Measurements from ENCODE around the gene ACY1. TPM values are rescaled to one million over a fixed set of nuclear protein-coding genes. Genes with fewer than 3 reads are reported as not detected.

The ACY1 gene
- total RNA-seq, 1 donor from 2014 or later = 24.5 TPM

DNA sequence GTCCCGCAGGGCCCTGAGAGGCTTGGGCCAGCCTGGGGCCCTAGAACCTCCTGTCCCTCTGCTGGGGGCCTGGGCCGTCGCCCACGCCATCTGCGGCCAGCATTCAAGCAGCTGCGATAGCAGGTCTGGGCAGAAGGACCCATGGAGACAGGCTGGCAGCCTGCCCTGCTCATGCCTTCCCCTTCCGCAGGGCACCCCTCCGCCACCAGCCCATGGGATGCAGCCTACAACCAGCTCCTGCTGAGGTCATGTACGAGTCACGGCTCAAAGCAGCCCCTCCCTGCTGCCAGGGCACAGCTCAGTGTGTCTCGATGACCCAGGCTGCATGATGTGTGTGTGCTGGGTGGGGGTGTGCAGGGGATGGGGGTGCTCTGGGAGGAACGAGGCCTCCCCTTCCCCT lies 45.2 kb downstream of the ACY1 start:
- peaks cover 25% of the 10 kb centered on the region for H3K4me1 Mint-ChIP-seq (ENCODE audit: low read depth)
- no peak overlapping the region for H3K4me3 Mint-ChIP-seq (ENCODE audit: unreplicated experiment)
- no peak overlapping the region for H3K27ac Mint-ChIP-seq (ENCODE audit: unreplicated experiment)
- H3K9me3 Mint-ChIP-seq (ENCODE audit: low read depth) = no peaks in the 10 kb centered on the region
- TF ChIP-seq, protein P1, sequence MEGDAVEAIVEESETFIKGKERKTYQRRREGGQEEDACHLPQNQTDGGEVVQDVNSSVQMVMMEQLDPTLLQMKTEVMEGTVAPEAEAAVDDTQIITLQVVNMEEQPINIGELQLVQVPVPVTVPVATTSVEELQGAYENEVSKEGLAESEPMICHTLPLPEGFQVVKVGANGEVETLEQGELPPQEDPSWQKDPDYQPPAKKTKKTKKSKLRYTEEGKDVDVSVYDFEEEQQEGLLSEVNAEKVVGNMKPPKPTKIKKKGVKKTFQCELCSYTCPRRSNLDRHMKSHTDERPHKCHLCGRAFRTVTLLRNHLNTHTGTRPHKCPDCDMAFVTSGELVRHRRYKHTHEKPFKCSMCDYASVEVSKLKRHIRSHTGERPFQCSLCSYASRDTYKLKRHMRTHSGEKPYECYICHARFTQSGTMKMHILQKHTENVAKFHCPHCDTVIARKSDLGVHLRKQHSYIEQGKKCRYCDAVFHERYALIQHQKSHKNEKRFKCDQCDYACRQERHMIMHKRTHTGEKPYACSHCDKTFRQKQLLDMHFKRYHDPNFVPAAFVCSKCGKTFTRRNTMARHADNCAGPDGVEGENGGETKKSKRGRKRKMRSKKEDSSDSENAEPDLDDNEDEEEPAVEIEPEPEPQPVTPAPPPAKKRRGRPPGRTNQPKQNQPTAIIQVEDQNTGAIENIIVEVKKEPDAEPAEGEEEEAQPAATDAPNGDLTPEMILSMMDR (IDR thresholded peaks at IDR 0.05) = no peak
- no peak for DNase-seq (ENCODE audit: low spot score)
- no peaks in the 10 kb centered on the region for H3K36me3 Mint-ChIP-seq (ENCODE audit: low read depth)
- H3K27me3 Mint-ChIP-seq (ENCODE audit: low read depth) = no peaks in the 10 kb centered on the region

DNA sequence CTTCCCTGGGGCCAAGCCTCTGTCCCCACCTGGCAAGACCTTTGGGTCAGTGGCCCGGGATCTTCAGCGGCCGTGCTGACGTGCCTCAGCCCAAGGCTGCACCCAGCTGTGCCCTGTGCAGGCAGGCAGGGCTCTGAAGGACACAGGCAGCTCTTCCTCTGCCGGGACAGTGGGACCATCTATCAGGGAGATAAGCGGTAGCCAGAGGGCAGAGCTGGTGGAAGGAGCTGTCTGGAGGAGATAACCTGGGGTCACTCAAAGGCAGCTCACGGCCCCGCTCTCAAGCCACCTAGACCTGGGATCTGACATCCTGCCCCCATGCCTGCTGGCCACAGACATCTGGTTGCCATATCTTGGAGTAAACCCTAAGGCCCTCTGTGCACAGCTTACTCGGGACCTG lies 45.7 kb downstream of the ACY1 start:
- DNase-seq (ENCODE audit: low spot score) = no peak
- H3K36me3 Mint-ChIP-seq (ENCODE audit: low read depth) = no peaks in the 10 kb centered on the region
- H3K27me3 Mint-ChIP-seq (ENCODE audit: low read depth) = no peaks in the 10 kb centered on the region
- H3K4me1 Mint-ChIP-seq (ENCODE audit: low read depth) = peaks cover 20% of the 10 kb centered on the region
- no peak overlapping the region for H3K27ac Mint-ChIP-seq (ENCODE audit: unreplicated experiment)
- H3K4me3 Mint-ChIP-seq (ENCODE audit: unreplicated experiment) = no peak overlapping the region
- TF ChIP-seq, protein P1 (IDR thresholded peaks at IDR 0.05) = no peak
- H3K9me3 Mint-ChIP-seq (ENCODE audit: low read depth) = no peaks in the 10 kb centered on the region

DNA sequence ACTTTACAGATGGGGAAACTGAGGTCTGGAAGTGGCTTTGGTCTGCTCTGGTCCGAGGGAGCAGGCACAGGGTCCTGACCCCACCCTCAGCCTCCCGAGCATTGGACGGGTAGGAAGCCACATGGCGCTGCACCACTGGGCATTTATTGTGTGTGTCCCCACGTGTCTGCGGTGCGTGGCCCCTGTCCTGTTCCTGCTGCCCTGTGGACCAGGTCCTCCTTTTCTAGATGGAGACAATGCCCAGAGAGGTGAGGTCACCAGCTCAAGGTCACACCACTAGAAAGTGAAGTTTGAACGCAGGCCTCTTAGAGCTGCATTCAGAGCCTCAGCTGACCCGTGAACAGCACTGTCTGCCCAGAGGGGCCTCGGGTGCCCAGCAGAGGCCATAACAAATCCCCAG lies 46.2 kb downstream of the ACY1 start:
- no peak for DNase-seq (ENCODE audit: low spot score)
- Mint-ChIP-seq H3K27ac (ENCODE audit: unreplicated experiment) (no peak overlapping the region), H3K4me3 (ENCODE audit: unreplicated experiment) (no peak overlapping the region), H3K36me3 (ENCODE audit: low read depth) (no peaks in the 10 kb centered on the region), H3K4me1 (ENCODE audit: low read depth) (peaks cover 15% of the 10 kb centered on the region), H3K9me3 (ENCODE audit: low read depth) (no peaks in the 10 kb centered on the region), H3K27me3 (ENCODE audit: low read depth) (no peaks in the 10 kb centered on the region)
- TF ChIP-seq, protein P1 (IDR thresholded peaks at IDR 0.05) = no peak

DNA sequence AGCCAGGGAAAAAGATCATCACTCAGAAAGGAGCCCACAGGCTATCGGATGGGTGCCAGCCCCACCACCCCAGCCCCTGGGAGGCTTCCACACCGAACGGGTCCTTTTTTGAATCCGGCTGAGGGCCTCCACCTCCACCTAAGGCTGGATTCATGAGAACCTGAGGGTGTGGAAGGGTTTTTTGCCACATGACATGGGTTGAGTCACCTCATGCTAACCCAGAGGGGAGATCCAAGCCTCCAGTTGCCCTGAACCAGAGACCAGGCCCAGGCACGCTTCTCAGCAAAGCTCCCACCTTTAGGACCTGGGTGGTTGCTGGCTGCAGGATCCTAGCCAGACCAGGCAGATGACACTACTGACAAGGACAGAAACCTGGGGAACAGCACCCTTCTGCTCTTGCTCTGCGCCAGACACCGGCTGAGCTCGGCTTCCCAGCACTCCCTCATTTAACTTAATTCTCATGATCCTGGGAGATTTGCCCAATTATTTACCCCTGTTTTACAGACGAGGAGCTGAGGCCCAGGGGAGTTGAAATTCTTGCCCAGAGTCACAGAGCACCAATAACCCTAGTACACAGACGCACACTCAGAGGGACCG lies 47.5 kb downstream of the ACY1 start:
- TF ChIP-seq, protein P1 (IDR thresholded peaks at IDR 0.05) = no peak
- no peaks in the 10 kb centered on the region for H3K27me3 Mint-ChIP-seq (ENCODE audit: low read depth)
- no peaks in the 10 kb centered on the region for H3K9me3 Mint-ChIP-seq (ENCODE audit: low read depth)
- no peak overlapping the region for H3K27ac Mint-ChIP-seq (ENCODE audit: unreplicated experiment)
- H3K36me3 Mint-ChIP-seq (ENCODE audit: low read depth) = no peaks in the 10 kb centered on the region
- peaks cover 5% of the 10 kb centered on the region for H3K4me1 Mint-ChIP-seq (ENCODE audit: low read depth)
- DNase-seq (ENCODE audit: low spot score) = no peak
- H3K4me3 Mint-ChIP-seq (ENCODE audit: unreplicated experiment) = no peak overlapping the region

DNA sequence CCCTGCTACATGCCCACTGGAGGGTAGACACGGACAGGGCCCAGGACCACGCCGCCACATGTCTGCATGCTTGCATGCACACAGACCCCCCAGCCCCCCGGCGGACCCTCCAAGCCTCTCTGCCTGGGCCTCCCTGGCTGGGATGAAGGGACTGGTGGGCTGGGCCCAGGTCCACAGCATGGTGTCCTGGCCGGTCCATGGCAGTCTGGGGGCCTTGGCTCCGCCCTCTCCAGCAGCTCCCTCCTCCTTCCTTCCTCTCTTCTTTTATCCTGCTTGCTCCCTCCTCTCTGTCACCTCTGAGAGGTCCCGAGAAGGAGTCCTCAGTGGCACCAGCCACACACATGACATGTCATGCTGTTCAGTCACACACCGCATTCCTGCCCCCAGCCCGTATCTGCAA lies 48.6 kb downstream of the ACY1 start:
- no peak overlapping the region for H3K27ac Mint-ChIP-seq (ENCODE audit: unreplicated experiment)

More for the DNA sequence above, 48.6 kb downstream of the ACY1 start:
- no peaks in the 10 kb centered on the region for H3K27me3 Mint-ChIP-seq (ENCODE audit: low read depth)
- no peaks in the 10 kb centered on the region for H3K36me3 Mint-ChIP-seq (ENCODE audit: low read depth)
- TF ChIP-seq, protein P1 (IDR thresholded peaks at IDR 0.05) = no peak
- no peaks in the 10 kb centered on the region for H3K9me3 Mint-ChIP-seq (ENCODE audit: low read depth)
- no peak for DNase-seq (ENCODE audit: low spot score)
- H3K4me1 Mint-ChIP-seq (ENCODE audit: low read depth) = no peaks in the 10 kb centered on the region
- no peak overlapping the region for H3K4me3 Mint-ChIP-seq (ENCODE audit: unreplicated experiment)
